HepG2 (cell line): Measurements from ENCODE around the gene ZNF384. TPM values are rescaled to one million over a fixed set of nuclear protein-coding genes. Genes with fewer than 3 reads are reported as not detected.

ENCODE experiments used
- DPF2 ChIP-seq: sonication (generic); formaldehyde crosslinking; IDR thresholded peaks from 2 replicates; pipeline ENCODE4 v1.4.0; 2020; ENCODE audit warnings: mild to moderate bottlenecking, low read depth, missing genetic modification reagents, borderline replicate concordance
- HHEX ChIP-seq: IDR thresholded peaks from 2 replicates; pipeline ENCODE4 v1.6.1; 2016; ENCODE audit warnings: control low read depth
- PTBP1 ChIP-seq: fragments of 200-400 bp; formaldehyde crosslinking; IDR thresholded peaks from 2 replicates; pipeline ENCODE4 v1.6.1; 2018; ENCODE audit warnings: low read length, low read depth; ENCODE audit not compliant: poor library complexity, severe bottlenecking
- YEATS2 ChIP-seq: sonication (generic); formaldehyde crosslinking; IDR thresholded peaks from 2 replicates; pipeline ENCODE4 v1.4.0; 2020; ENCODE audit warnings: missing genetic modification reagents, borderline replicate concordance
- ZC3H4 ChIP-seq: sonication (generic); formaldehyde crosslinking; IDR thresholded peaks from 2 replicates; pipeline ENCODE4 v1.4.0; 2020; ENCODE audit warnings: missing genetic modification reagents, borderline replicate concordance
- ZNF234 ChIP-seq: sonication (generic); formaldehyde crosslinking; conservative IDR thresholded peaks from 2 replicates; pipeline ENCODE4 v1.5.1; 2020; ENCODE audit warnings: mild to moderate bottlenecking, missing genetic modification reagents
- ZNF326 ChIP-seq: sonication (generic); formaldehyde crosslinking; IDR thresholded peaks from 2 replicates; pipeline ENCODE4 v1.4.0; 2020; ENCODE audit warnings: missing genetic modification reagents, borderline replicate concordance
- ZNF549 ChIP-seq: sonication (generic); formaldehyde crosslinking; IDR thresholded peaks from 2 replicates; pipeline ENCODE4 v1.5.0; 2020; ENCODE audit warnings: missing genetic modification reagents
- ZNF605 ChIP-seq: sonication (generic); formaldehyde crosslinking; IDR thresholded peaks from 2 replicates; pipeline ENCODE4 v1.8.0; 2022; ENCODE audit warnings: mild to moderate bottlenecking, missing genetic modification reagents
- ZNF749 ChIP-seq: sonication (generic); formaldehyde crosslinking; IDR thresholded peaks from 2 replicates; pipeline ENCODE4 v1.8.0; 2022; ENCODE audit warnings: mild to moderate bottlenecking, missing genetic modification reagents, moderate library complexity, borderline replicate concordance
- polyA plus RNA-seq, 8 experiments: library from polyadenylated mRNA; depleted of rRNA in 3 of 8; stranded (reverse) in 7 of 8; unstranded in 1 of 8; fragments of >200 nt; fragmentation: Illumina TruSeq in 4 of 8; extraction: Trizol in 4 of 8; gene quantifications; 2 replicates each; pipeline versions ENCODE4 v1.2.1 to v1.2.3, GENCODE V29; 2011 to 2016; ENCODE audit warnings: low read depth in 4 of 8, missing spikeins in 1 of 8, mixed read lengths in 1 of 8; ENCODE audit not compliant: insufficient read depth in 1 of 8
- total RNA-seq, 5 experiments: library from RNA; depleted of rRNA; stranded (reverse); fragments of >200 nt; fragmentation: Illumina TruSeq; extraction: Trizol; gene quantifications; 2 replicates each; pipeline ENCODE4 v1.2.3, GENCODE V29; 2016; ENCODE audit warnings: low read depth in 1 of 5
- TF ChIP-seq, protein P1 (sequence below): sonication (generic); formaldehyde crosslinking; IDR thresholded peaks from 2 replicates; pipeline ENCODE4 v1.8.0; 2022; ENCODE audit warnings: mild to moderate bottlenecking, missing genetic modification reagents
- TF ChIP-seq, protein P2 (sequence below): IDR thresholded peaks from 2 replicates; pipeline ENCODE4 v1.6.1; 2016; ENCODE audit warnings: missing genetic modification reagents, missing compliant biosample characterization
- TF ChIP-seq, protein P3 (sequence below): sonication (generic); formaldehyde crosslinking; IDR thresholded peaks from 2 replicates; pipeline ENCODE4 v1.5.1; 2020; ENCODE audit warnings: missing genetic modification reagents, mild to moderate bottlenecking, borderline replicate concordance
- TF ChIP-seq, protein P4 (sequence below): sonication (generic); formaldehyde crosslinking; IDR thresholded peaks from 2 replicates; pipeline ENCODE4 v1.5.0; 2020; ENCODE audit warnings: mild to moderate bottlenecking, missing genetic modification reagents, borderline replicate concordance

Gene ZNF384
- total and polyA plus RNA-seq, 2 of the 13 experiments (the other 11 are each of a cell fraction or from before 2014, with no cell fraction given), result 23.6 to 55.3 TPM

DNA sequence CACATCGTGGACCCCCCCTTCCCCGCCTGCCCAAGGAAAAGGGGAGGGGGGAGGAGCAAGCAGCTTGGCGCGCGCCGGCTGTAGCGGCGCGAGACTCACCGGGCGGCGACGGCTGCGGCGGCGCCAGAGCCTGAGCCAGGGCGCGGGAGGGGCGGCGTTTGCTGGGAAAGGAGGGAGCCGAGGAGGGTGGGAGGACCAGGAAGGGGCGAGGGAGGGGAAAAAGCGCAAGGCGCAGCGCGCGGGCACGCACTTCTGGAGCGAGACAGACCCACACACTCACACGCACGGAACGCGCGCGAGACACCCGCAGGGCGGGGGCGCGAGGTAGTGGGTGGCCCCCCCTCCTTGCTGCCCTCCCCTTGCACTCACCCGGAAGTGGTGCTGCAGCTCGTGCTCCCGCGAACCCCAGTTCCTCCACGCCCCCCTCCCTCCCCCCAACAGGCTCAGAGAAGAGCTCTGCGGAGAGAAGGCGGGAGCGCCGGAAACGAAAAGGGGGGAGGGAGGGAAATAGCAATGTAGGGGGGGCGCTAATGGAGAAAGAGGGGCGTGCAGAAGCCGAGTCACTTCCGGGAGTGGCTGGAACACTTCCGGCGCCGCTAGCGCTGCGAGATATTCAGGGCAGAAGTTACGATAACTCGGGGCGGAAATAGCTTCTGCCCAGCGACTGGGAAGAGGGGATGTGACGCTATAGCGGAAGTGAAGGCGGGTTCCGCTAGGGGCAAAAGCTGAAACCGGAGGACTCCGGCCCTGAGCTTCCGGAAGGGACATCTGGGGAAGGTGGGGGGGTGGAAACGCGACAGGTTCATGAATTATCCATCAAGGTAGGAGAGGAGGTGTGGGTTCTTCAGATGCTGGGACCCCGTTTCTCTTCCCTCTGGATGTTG, at the start of gene ZNF384 (continued):
- TF ChIP-seq, protein P1, sequence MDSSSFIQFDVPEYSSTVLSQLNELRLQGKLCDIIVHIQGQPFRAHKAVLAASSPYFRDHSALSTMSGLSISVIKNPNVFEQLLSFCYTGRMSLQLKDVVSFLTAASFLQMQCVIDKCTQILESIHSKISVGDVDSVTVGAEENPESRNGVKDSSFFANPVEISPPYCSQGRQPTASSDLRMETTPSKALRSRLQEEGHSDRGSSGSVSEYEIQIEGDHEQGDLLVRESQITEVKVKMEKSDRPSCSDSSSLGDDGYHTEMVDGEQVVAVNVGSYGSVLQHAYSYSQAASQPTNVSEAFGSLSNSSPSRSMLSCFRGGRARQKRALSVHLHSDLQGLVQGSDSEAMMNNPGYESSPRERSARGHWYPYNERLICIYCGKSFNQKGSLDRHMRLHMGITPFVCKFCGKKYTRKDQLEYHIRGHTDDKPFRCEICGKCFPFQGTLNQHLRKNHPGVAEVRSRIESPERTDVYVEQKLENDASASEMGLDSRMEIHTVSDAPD (CRISPR knock-in tag), result 0 out of 2 replicates have a peak, but pooled peaks have one; percentile 40
- 0 out of 2 replicates have a peak, but pooled peaks have one; percentile 39 for TF ChIP-seq ZC3H4 (CRISPR knock-in tag)
- TF ChIP-seq ZNF749 (CRISPR knock-in tag), result peak; percentile 57; the same call in 1 of the 2 replicates
- TF ChIP-seq ZNF326 (CRISPR knock-in tag), result no peak
- TF ChIP-seq, protein P2, sequence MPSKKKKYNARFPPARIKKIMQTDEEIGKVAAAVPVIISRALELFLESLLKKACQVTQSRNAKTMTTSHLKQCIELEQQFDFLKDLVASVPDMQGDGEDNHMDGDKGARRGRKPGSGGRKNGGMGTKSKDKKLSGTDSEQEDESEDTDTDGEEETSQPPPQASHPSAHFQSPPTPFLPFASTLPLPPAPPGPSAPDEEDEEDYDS (CRISPR knock-in tag), result peak; percentile 45; the same call in 1 of the 2 replicates
- TF ChIP-seq PTBP1, result no peak
- TF ChIP-seq ZNF549 (CRISPR knock-in tag), result no peak
- TF ChIP-seq, protein P3, sequence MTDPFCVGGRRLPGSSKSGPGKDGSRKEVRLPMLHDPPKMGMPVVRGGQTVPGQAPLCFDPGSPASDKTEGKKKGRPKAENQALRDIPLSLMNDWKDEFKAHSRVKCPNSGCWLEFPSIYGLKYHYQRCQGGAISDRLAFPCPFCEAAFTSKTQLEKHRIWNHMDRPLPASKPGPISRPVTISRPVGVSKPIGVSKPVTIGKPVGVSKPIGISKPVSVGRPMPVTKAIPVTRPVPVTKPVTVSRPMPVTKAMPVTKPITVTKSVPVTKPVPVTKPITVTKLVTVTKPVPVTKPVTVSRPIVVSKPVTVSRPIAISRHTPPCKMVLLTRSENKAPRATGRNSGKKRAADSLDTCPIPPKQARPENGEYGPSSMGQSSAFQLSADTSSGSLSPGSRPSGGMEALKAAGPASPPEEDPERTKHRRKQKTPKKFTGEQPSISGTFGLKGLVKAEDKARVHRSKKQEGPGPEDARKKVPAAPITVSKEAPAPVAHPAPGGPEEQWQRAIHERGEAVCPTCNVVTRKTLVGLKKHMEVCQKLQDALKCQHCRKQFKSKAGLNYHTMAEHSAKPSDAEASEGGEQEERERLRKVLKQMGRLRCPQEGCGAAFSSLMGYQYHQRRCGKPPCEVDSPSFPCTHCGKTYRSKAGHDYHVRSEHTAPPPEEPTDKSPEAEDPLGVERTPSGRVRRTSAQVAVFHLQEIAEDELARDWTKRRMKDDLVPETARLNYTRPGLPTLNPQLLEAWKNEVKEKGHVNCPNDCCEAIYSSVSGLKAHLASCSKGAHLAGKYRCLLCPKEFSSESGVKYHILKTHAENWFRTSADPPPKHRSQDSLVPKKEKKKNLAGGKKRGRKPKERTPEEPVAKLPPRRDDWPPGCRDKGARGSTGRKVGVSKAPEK, result no peak
- no peak for TF ChIP-seq DPF2 (CRISPR knock-in tag)
- TF ChIP-seq, protein P4, sequence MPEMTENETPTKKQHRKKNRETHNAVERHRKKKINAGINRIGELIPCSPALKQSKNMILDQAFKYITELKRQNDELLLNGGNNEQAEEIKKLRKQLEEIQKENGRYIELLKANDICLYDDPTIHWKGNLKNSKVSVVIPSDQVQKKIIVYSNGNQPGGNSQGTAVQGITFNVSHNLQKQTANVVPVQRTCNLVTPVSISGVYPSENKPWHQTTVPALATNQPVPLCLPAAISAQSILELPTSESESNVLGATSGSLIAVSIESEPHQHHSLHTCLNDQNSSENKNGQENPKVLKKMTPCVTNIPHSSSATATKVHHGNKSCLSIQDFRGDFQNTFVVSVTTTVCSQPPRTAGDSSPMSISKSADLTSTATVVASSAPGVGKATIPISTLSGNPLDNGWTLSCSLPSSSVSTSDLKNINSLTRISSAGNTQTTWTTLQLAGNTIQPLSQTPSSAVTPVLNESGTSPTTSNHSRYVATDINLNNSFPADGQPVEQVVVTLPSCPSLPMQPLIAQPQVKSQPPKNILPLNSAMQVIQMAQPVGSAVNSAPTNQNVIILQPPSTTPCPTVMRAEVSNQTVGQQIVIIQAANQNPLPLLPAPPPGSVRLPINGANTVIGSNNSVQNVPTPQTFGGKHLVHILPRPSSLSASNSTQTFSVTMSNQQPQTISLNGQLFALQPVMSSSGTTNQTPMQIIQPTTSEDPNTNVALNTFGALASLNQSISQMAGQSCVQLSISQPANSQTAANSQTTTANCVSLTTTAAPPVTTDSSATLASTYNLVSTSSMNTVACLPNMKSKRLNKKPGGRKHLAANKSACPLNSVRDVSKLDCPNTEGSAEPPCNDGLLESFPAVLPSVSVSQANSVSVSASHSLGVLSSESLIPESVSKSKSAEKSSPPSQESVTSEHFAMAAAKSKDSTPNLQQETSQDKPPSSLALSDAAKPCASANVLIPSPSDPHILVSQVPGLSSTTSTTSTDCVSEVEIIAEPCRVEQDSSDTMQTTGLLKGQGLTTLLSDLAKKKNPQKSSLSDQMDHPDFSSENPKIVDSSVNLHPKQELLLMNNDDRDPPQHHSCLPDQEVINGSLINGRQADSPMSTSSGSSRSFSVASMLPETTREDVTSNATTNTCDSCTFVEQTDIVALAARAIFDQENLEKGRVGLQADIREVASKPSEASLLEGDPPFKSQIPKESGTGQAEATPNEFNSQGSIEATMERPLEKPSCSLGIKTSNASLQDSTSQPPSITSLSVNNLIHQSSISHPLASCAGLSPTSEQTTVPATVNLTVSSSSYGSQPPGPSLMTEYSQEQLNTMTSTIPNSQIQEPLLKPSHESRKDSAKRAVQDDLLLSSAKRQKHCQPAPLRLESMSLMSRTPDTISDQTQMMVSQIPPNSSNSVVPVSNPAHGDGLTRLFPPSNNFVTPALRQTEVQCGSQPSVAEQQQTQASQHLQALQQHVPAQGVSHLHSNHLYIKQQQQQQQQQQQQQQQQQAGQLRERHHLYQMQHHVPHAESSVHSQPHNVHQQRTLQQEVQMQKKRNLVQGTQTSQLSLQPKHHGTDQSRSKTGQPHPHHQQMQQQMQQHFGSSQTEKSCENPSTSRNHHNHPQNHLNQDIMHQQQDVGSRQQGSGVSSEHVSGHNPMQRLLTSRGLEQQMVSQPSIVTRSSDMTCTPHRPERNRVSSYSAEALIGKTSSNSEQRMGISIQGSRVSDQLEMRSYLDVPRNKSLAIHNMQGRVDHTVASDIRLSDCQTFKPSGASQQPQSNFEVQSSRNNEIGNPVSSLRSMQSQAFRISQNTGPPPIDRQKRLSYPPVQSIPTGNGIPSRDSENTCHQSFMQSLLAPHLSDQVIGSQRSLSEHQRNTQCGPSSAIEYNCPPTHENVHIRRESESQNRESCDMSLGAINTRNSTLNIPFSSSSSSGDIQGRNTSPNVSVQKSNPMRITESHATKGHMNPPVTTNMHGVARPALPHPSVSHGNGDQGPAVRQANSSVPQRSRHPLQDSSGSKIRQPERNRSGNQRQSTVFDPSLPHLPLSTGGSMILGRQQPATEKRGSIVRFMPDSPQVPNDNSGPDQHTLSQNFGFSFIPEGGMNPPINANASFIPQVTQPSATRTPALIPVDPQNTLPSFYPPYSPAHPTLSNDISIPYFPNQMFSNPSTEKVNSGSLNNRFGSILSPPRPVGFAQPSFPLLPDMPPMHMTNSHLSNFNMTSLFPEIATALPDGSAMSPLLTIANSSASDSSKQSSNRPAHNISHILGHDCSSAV (CRISPR knock-in tag), result no peak; the same call in 1 of the 2 replicates
- peak; percentile 85 for TF ChIP-seq YEATS2 (CRISPR knock-in tag)
- TF ChIP-seq HHEX (CRISPR knock-in tag), result 0 out of 2 replicates have a peak, but pooled peaks have one; percentile 23
- no peak for TF ChIP-seq ZNF234 (CRISPR knock-in tag)
- peak; percentile 44; the same call in 1 of the 2 replicates for TF ChIP-seq ZNF605
